Measurements from ENCODE around the gene GMEB2.
"Not testable (repeated sequence)": the region's sequence is repeated elsewhere in the genome, so short reads cannot be mapped to it uniquely, and the experiment has no call there.

GMEB2 gene, protein sequence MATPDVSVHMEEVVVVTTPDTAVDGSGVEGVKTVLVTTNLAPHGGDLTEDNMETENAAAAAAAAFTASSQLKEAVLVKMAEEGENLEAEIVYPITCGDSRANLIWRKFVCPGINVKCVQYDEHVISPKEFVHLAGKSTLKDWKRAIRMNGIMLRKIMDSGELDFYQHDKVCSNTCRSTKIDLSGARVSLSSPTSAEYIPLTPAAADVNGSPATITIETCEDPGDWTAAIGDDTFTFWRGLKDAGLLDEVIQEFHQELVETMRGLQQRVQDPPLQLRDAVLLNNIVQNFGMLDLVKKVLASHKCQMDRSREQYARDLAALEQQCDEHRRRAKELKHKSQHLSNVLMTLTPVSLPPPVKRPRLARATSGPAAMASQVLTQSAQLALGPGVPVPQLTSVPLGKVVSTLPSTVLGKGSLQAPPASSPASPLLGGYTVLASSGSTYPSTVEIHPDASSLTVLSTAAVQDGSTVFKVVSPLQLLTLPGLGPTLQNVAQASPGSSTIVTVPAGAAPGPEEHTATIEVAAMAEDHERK

GRCh38 chr20:63626424-63627128, at the start of gene GMEB2:
TSS of gene GMEB2 (minus strand) at chr20:63627101. CDS start at chr20:63619397, 7,704 bp downstream.
- DNase-seq (ENCODE audit: low spot score): no peak

- no peak for DNase-seq (ENCODE audit: low spot score)
Measured at GRCh38 chr20:63675681-63676368, 48.9 kb upstream of the GMEB2 start.

- DNase-seq (ENCODE audit: low spot score): no peak
Measured at GRCh38 chr20:63673951-63674350, 47.0 kb upstream of the GMEB2 start.

DNA sequence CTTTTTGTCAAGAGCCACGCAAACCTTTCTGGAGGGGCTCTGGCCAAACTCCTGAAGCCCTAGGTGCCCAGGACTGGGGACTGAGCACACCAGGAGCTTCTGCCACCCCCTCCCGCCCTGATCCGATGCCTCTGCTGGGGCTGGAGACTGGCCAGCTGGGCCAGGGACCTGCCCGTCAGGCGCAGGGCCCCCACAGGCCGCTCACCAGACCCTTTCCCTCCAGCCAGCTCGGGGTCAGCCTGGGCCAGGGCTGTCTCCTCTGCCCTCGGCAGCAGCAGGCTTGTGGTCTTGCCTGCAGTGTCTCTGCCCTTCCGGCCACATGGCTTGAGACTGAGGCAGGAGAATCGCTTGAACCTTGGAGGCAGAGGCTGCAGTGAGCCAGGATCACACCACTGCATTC, 45.8 kb upstream of the GMEB2 start:
- no peak for DNase-seq (ENCODE audit: low spot score)

DNA sequence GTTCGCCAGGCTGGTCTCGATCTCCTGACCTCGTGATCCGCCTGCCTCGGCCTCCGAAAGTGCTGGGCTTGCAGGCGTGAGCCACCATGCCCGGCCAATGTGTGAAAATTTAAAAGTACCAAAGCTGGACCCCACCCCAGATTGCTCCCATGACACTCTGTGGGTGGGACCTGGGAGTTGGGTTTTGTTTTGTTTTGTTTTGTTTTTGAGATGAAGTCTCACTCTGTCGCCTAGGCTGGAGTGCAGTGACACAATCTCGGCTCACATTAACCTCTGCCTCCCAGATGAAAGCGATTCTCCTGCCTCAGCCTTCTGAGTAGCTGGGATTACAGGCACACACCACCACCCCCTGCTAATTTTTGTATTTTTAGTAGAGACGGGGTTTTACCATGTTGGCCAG, 44.8 kb upstream of the GMEB2 start:
- DNase-seq (ENCODE audit: low spot score): not testable (repeated sequence)

DNA sequence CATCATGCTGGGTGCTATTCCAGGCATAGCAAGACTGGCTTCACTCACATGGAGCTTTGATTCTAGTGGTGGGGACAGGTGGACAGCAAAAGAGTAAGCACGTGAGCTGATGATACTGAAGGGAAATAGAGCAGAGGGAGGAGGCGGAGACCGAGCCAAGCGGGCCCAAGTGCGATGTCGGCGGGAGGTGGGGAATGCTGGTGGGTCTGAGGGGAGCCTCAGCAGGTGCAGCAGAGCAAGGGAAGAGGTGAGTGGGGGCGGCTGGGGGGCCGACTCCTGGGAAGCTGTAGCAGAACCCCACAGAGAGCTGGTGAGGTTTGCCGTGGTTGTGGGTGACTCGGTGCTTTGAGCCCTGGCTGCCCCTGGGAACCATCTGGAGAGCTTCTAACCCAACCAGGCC, 41.5 kb upstream of the GMEB2 start:
- no peak for DNase-seq (ENCODE audit: low spot score)

- DNase-seq (ENCODE audit: low spot score): no peak
Measured at GRCh38 chr20:63667858-63668257, 41.0 kb upstream of the GMEB2 start.

DNA sequence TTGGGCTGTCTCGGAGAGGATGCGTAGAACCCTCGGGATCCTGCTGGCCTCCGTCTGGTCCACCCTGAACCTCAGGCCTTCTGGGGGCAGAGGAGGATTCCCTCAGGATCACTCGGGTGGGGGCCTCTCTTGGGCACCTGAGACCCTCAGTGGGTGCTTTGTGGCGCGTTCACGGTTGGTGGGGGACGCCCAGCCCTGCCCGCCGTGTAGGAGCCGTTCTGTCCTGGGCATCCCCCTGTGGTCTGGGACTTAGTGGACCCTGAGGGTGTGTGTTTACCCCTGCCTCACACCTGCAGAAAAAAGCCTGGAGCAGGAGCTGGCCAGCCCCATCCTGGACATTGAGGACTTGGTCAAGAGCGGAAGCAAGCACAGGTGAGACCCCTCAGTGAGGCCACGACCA, 38.8 kb upstream of the GMEB2 start:
- DNase-seq (ENCODE audit: low spot score): no peak

DNA sequence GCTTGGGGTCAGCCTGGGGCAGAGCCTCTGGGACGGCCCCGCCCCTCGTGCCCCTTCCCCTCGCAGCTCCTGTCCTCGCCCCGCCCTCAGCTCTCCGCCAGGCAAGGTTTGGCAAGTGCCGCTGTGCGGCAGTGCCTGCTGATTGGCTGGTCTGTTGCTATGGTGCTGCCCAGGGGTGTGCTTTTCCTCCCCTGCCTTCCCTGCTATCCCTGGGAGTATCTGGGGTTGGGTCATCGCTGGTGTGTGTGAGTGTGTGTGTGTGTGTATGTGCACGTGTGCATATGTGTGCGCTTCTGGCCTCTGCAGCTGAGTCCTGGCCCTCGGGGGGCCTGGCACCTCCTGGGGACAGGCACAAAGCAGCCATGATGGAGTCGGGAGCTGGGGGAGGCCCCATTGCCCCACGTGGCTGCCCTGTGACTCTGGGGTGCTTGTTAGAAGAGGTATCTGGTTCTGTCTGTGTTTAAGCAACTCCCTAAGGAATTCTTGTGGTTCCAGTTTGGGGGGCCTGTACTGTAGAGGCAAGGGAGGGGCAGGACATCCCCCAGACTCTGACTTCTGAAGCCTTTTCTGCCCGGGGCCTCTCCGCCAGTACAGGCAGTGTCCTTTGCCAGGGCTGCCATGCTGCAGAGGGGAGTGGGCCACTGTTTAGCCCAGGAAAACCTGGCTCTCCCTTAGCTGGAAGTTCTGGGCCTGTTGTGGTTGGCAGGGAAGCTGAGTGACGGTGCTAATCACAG, 38.1 kb upstream of the GMEB2 start:
- DNase-seq (ENCODE audit: low spot score): no peak

- DNase-seq (ENCODE audit: low spot score): no peak
Measured at GRCh38 chr20:63664143-63664851, 37.4 kb upstream of the GMEB2 start.

DNA sequence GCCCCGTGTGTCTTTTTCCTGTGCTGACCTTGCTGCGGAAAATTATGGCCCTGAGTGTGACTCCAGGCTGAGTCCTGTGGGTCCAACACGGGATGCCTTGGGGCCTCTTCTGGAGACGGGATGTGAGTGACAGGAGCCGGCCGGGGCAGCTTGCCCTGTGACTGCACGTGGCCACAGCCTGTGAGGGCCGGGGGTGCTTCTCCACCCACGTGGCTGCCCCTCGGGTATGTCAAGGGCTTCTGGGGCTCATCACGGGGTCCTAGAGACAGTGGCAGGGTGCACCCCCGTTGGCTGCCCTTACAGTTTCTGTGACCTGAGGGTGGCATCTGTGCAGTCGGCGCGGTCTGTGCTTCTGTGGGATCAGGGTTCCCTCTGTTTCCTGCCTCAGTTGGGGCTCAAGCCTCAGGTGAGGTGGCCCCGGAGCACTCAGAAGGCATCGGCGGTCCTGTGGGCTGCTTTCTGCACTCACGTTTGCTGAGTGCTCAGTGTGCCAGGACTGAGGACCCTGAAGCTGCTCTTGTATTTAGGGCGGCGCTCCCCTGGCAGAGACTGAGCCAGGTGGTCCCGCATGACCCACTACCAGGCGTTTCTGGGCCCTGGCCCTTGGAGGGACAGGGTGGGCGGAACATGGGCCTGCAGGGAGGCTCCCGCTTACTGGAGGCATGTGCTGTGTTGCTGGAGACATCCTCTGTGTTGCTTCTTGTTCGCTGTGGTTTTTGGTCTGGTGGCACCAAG, 36.6 kb upstream of the GMEB2 start:
- DNase-seq (ENCODE audit: low spot score): no peak

- DNase-seq (ENCODE audit: low spot score): no peak
Measured at GRCh38 chr20:63662813-63663189, 35.9 kb upstream of the GMEB2 start.

GRCh38 chr20:63661959-63662812, 35.3 kb upstream of the GMEB2 start:
- no peak for DNase-seq (ENCODE audit: low spot score)

DNA sequence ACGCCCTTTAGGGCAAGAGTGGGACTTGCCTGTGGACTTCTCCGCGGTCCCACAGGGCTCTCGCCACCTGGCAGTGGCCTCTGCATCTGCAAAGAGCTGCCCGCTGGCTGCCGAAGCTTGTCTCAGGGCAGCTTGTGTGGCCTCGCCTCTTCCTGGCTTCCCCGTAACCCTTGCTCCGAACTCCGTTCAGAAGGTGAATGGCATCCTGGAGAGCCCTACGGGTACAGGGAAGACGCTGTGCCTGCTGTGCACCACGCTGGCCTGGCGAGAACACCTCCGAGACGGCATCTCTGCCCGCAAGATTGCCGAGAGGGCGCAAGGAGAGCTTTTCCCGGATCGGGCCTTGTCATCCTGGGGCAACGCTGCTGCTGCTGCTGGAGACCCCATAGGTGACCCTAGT, 34.2 kb upstream of the GMEB2 start:
- DNase-seq (ENCODE audit: low spot score): no peak

DNA sequence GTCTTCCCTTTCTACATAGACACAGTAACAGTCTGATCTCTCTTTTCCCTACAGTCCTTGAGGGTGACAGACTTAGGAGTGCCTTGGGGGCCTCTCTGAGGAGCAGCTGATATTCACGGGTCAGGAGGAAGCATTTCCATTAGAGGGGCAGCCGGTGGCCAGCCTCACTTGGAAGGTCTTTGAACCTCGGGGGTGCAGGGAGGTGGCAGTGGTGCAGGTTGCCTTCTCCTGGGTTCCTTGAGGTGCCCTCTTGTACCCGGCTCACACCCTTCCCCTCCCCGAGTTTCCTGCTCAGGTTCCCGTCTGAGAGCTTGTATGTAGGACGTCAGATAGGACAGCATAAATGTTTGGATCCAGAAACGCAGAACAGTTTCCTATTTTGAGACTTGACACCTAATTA, 33.7 kb upstream of the GMEB2 start:
- DNase-seq (ENCODE audit: low spot score): no peak

DNA sequence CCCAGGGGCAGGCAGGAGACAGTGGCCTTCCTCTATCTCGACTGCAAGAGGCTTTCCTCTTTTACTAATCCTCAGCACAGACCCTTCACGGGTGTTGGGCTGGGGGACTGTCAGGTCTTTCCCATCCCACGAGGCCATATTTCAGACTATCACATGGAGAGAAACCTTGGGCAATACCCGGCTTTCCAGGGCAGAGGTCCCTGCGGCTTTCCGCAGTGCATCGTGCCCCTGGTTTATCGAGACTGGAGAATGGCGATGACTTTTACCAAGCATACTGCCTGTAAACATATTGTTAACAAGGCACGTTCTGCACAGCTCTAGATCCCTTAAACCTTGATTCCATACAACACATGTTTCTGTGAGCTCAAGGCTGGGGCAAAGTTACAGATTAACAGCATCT, 33.3 kb upstream of the GMEB2 start:
- not testable (repeated sequence) for DNase-seq (ENCODE audit: low spot score)

- DNase-seq (ENCODE audit: low spot score): peak; percentile 38
Measured at GRCh38 chr20:63659370-63659769, 32.5 kb upstream of the GMEB2 start.

DNA sequence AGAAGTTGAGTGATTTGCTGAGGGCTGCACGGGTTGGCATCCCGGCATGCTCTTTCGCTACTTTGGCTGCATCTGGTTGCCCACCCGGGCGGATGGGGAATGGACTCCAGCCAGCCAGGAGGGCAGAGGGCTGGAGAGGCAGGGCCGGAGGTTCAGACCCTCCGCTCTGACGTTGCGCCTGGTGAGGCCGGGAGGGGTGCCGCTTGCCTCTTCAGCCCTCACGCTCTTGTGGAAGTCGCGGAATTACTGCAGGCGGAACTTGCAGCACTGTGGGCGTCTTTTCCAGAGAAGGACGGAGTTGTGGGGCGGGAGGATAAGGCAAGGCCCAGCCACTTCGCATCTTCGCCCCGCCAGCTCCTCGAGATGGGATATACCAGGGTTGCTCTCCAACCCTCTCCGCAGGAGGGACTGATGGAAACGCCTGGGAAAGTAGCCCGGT, 31.9 kb upstream of the GMEB2 start:
- no peak for DNase-seq (ENCODE audit: low spot score)

DNA sequence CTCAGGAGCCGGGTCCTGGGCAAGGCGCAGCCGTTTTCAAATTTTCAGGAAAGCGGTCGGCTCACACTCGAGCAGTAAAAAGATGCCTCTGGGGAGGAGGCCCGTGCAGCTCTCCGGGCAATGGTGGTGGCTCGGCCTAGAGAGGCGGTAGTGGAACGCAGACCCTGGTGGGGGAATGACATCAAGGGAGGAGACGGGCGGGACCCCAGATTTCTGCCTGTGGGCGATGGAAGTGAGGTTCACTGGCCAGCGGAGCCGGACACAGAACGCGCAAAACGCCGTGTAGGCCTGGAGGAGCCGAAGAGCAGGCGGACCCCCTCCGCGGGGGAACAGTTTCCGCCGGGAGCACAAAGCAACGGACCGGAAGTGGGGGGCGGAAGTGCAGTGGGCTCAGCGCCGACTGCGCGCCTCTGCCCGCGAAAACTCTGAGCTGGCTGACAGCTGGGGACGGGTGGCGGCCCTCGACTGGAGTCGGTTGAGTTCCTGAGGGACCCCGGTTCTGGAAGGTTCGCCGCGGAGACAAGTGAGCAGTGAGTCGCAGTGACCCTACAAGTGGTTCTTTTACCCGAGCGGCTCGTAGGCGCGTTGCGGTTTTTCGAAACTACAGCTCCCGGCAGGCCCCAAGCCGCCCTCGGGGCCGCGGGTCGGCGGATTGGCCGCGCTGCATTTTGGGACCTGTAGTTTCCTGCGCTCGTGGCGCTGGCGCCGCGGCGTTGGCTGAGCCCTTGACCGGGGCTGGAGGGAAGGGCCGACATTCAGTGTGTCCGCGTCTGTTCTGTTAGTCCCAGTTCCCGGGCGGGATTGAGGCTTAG, 31.2 kb upstream of the GMEB2 start, which contains the start of gene RTEL1:
TSS of gene RTEL1 (plus strand) at position 376 of the 812 bp plus-strand sequence. CDS start 1,091 bp downstream, outside the sequence.
- DNase-seq (ENCODE audit: low spot score): peak; percentile 92

Measured in kidney tubule cell (primary cell).